Measurements from ENCODE around the gene DMRT1. TPM values are rescaled to one million over a fixed set of nuclear protein-coding genes. Genes with fewer than 3 reads are reported as not detected.

The DMRT1 gene
- total RNA-seq, 4 donors from 2014 or later: not detected

- Histone ChIP-seq H3K36me3 (no peaks in the 10 kb centered on the region), H3K9me3 (no peaks in the 10 kb centered on the region), H3K27me3 (no peaks in the 10 kb centered on the region), H3K4me1 (peaks cover 0 to 5% (median 0%) of the 10 kb centered on the region in 4 donors), H3K4me3 (no peak overlapping the region), H3K27ac (no peak overlapping the region)
- DNase-seq (ENCODE audit: low spot score in 2 of 2): no peak
- 77 to 78% methylated on average over 9 of the region's 9 CpGs for WGBS, 2 donors
- TF ChIP-seq EP300 (IDR thresholded peaks at IDR 0.05) (no peak), CTCF (IDR thresholded peaks at IDR 0.05) (no peak), POLR2A (IDR thresholded peaks at IDR 0.05) (no peak)
Measured at GRCh38 chr9:800591-801150, 40.8 kb upstream of the DMRT1 start.

- Histone ChIP-seq H3K9me3 (no peaks in the 10 kb centered on the region), H3K4me1 (peaks cover 0 to 5% (median 0%) of the 10 kb centered on the region in 4 donors), H3K27ac (no peak overlapping the region), H3K27me3 (no peaks in the 10 kb centered on the region), H3K4me3 (no peak overlapping the region), H3K36me3 (no peaks in the 10 kb centered on the region)
- TF ChIP-seq EP300 (IDR thresholded peaks at IDR 0.05) (no peak), POLR2A (IDR thresholded peaks at IDR 0.05) (no peak), CTCF (IDR thresholded peaks at IDR 0.05) (no peak)
- WGBS, 2 donors: 43 to 44% methylated on average over 11 of the region's 11 CpGs
- DNase-seq (ENCODE audit: low spot score in 2 of 2): no peak
Measured at GRCh38 chr9:801399-802071, 40.0 kb upstream of the DMRT1 start.

GRCh38 chr9:804026-804425 lies 37.5 kb upstream of the DMRT1 start:
- DNase-seq (ENCODE audit: low spot score in 2 of 2): no peak
- Histone ChIP-seq H3K4me3 (no peak overlapping the region), H3K27ac (no peak overlapping the region), H3K9me3 (no peaks in the 10 kb centered on the region), H3K4me1 (peaks cover 0 to 5% (median 0%) of the 10 kb centered on the region in 4 donors), H3K36me3 (no peaks in the 10 kb centered on the region), H3K27me3 (no peaks in the 10 kb centered on the region)
- TF ChIP-seq EP300 (IDR thresholded peaks at IDR 0.05) (no peak), POLR2A (IDR thresholded peaks at IDR 0.05) (no peak), CTCF (IDR thresholded peaks at IDR 0.05) (no peak)

- WGBS, 2 donors: 81 to 83% methylated on average over 3 of the region's 3 CpGs
- H3K9me3 ChIP-seq: no peaks in the 10 kb centered on the region
- no peaks in the 10 kb centered on the region for H3K36me3 ChIP-seq
- no peak for TF ChIP-seq EP300 (IDR thresholded peaks at IDR 0.05)
- no peak for TF ChIP-seq POLR2A (IDR thresholded peaks at IDR 0.05)
- TF ChIP-seq CTCF (IDR thresholded peaks at IDR 0.05): no peak
- no peak overlapping the region for H3K4me3 ChIP-seq
- no peaks in the 10 kb centered on the region for H3K27me3 ChIP-seq
- DNase-seq (ENCODE audit: low spot score in 2 of 2): no peak
- no peak overlapping the region for H3K27ac ChIP-seq
- peaks cover 0 to 5% (median 0%) of the 10 kb centered on the region in 4 donors for H3K4me1 ChIP-seq
Measured at GRCh38 chr9:805151-805550, 36.3 kb upstream of the DMRT1 start.

GRCh38 chr9:806285-807156 lies 35.0 kb upstream of the DMRT1 start:
- H3K27me3 ChIP-seq: no peaks in the 10 kb centered on the region
- TF ChIP-seq CTCF (IDR thresholded peaks at IDR 0.05) (peak; percentile 35 to 54 (median 48)), EP300 (IDR thresholded peaks at IDR 0.05) (no peak)
- H3K27ac ChIP-seq: no peak overlapping the region
- no peaks in the 10 kb centered on the region for H3K9me3 ChIP-seq
- WGBS, 2 donors: 62 to 66% methylated on average over 8 of the region's 8 CpGs
- H3K36me3 ChIP-seq: no peaks in the 10 kb centered on the region
- no peak for DNase-seq (ENCODE audit: low spot score in 2 of 2)
- no peaks in the 10 kb centered on the region for H3K4me1 ChIP-seq
- no peak overlapping the region for H3K4me3 ChIP-seq

Data from tibial nerve (tissue), 4 donors.